IMR-90 (cell line): ENCODE data around the gene FBXL7. TPM values are rescaled to one million over a fixed set of nuclear protein-coding genes. Genes with fewer than 3 reads are reported as not detected.

ENCODE experiments used
- ATAC-seq: fragments of 200-7000 bp; cut with Tn5 transposase; 2 replicates; pipeline ENCODE4 v1.9.1; 2020; ENCODE audit warnings: low read depth, mild to moderate bottlenecking, moderate library complexity
- BruUV-seq: library from RNA; stranded (reverse); fragments of 400-500 nt; replicated peaks from 2 replicates; lab custom pipeline; 2021; lab: Mats Ljungman, UMichigan
- CTCF ChIA-PET: fragments of 300-600 bp; formaldehyde crosslinking; extraction: SDS; loops from one replicate; lab custom pipeline; 2021; ENCODE audit warnings: antibody characterized with exemption; lab: Yijun Ruan, JAX
- POLR2A ChIA-PET: fragments of 300-600 bp; sonication (Branson Sonifier 250); formaldehyde crosslinking; loops from one replicate; lab custom pipeline; 2022; ENCODE audit warnings: antibody characterized with exemption; ENCODE audit not compliant: unreplicated experiment; lab: Charles Lee
- DNase-seq: peaks from one replicate; pipeline ENCODE4 v3.0.0; 2013
- H2AFZ ChIP-seq: replicated peaks from 2 replicates; pipeline ENCODE3; 2013; ENCODE audit warnings: low read length, mild to moderate bottlenecking; ENCODE audit not compliant: poor library complexity
- H2AK5ac ChIP-seq: 2 replicates; pipeline ENCODE4 v1.6.1; 2013; ENCODE audit warnings: low read depth, low read length, inconsistent platforms
- H2AK9ac ChIP-seq: replicated peaks from 2 replicates; pipeline ENCODE3; 2013; ENCODE audit warnings: mild to moderate bottlenecking, low read depth, low read length, moderate library complexity; ENCODE audit not compliant: poor library complexity
- H2BK120ac ChIP-seq: 2 replicates; pipeline ENCODE4 v1.6.1; 2013; ENCODE audit warnings: low read depth, low read length, inconsistent platforms
- H2BK15ac ChIP-seq: 3 replicates; pipeline ENCODE4 v1.6.1; 2013; ENCODE audit warnings: low read depth, low read length, inconsistent platforms
- H2BK20ac ChIP-seq: 2 replicates; pipeline ENCODE4 v1.6.1; 2013; ENCODE audit warnings: low read depth, mild to moderate bottlenecking, inconsistent platforms, low read length, moderate library complexity
- H2BK5ac ChIP-seq: 2 replicates; pipeline ENCODE4 v1.6.1; 2013; ENCODE audit warnings: mild to moderate bottlenecking, low read depth, low read length, inconsistent platforms; ENCODE audit not compliant: poor library complexity, severe bottlenecking
- H3K14ac ChIP-seq: replicated peaks from 2 replicates; pipeline ENCODE4 v1.6.1; 2013; ENCODE audit warnings: low read depth, low read length, inconsistent platforms
- H3K18ac ChIP-seq: 2 replicates; pipeline ENCODE4 v1.6.1; 2013; ENCODE audit warnings: low read depth, low read length, control low read depth
- H3K23ac ChIP-seq: 2 replicates; pipeline ENCODE4 v1.6.1; 2013; ENCODE audit warnings: low read depth, low read length, inconsistent platforms
- H3K27ac ChIP-seq: 2 replicates; pipeline ENCODE4 v1.5.1; 2013; ENCODE audit warnings: mild to moderate bottlenecking, control low read depth, low read length; ENCODE audit not compliant: insufficient read depth
- H3K27me3 ChIP-seq: 2 replicates; pipeline ENCODE4 v1.6.1; 2013; ENCODE audit warnings: low read length; ENCODE audit not compliant: control insufficient read depth, insufficient read depth
- H3K36me3 ChIP-seq: 2 replicates; pipeline ENCODE4 v1.6.1; 2013; ENCODE audit warnings: low read length, mixed read lengths; ENCODE audit not compliant: control insufficient read depth, insufficient read depth
- H3K4ac ChIP-seq: 2 replicates; pipeline ENCODE4 v1.6.1; 2013; ENCODE audit warnings: low read depth, low read length, inconsistent platforms
- H3K4me1 ChIP-seq: 2 replicates; pipeline ENCODE4 v1.6.1; 2013; ENCODE audit warnings: low read length, mixed read lengths; ENCODE audit not compliant: control insufficient read depth, insufficient read depth
- H3K4me2 ChIP-seq: 2 replicates; pipeline ENCODE4 v1.6.1; 2013; ENCODE audit warnings: low read depth, mild to moderate bottlenecking, control low read depth, low read length, moderate library complexity
- H3K4me3 ChIP-seq: 2 replicates; pipeline ENCODE4 v1.5.1; 2013; ENCODE audit warnings: low read depth, mild to moderate bottlenecking, control low read depth, low read length, moderate library complexity; ENCODE audit not compliant: insufficient read depth
- H3K56ac ChIP-seq: 2 replicates; pipeline ENCODE4 v1.6.1; 2013; ENCODE audit warnings: low read length, inconsistent platforms; ENCODE audit not compliant: insufficient read depth; ENCODE audit errors: extremely low read depth
- H3K79me1 ChIP-seq, 2 experiments: 2 replicates each; pipeline ENCODE4 v1.6.1; 2013; ENCODE audit warnings: low read length in 2 of 2, inconsistent platforms in 1 of 2, low read depth in 1 of 2
- H3K9ac ChIP-seq: 2 replicates; pipeline ENCODE4 v1.6.1; 2013; ENCODE audit warnings: low read depth, low read length, control low read depth
- H3K9me1 ChIP-seq: 2 replicates; pipeline ENCODE4 v1.6.1; 2013; ENCODE audit warnings: low read length, inconsistent platforms; ENCODE audit not compliant: insufficient read depth
- H3K9me3 ChIP-seq: 2 replicates; pipeline ENCODE4 v1.6.1; 2013; ENCODE audit warnings: low read length; ENCODE audit not compliant: control insufficient read depth, insufficient read depth
- H4K20me1 ChIP-seq: 2 replicates; pipeline ENCODE4 v1.6.1; 2013; ENCODE audit warnings: low read length, inconsistent platforms; ENCODE audit not compliant: insufficient read depth
- H4K5ac ChIP-seq: 2 replicates; pipeline ENCODE4 v1.6.1; 2013; ENCODE audit warnings: mild to moderate bottlenecking, low read depth, low read length, control low read depth
- H4K8ac ChIP-seq, 2 experiments: 2 replicates each; pipeline ENCODE4 v1.6.1; 2013; ENCODE audit warnings: low read depth in 2 of 2, low read length in 2 of 2, control low read depth in 1 of 2, inconsistent platforms in 1 of 2
- H4K91ac ChIP-seq: 2 replicates; pipeline ENCODE4 v1.6.1; 2013; ENCODE audit warnings: low read depth, low read length, inconsistent platforms; ENCODE audit not compliant: insufficient read depth
- BHLHE40 ChIP-seq: fragments of 150-350 bp; IDR thresholded peaks from 2 replicates; pipeline ENCODE4 v1.6.1; 2016; ENCODE audit warnings: mild to moderate bottlenecking, low read depth, low read length
- CEBPB ChIP-seq: IDR thresholded peaks from 2 replicates; pipeline ENCODE4 v1.6.1; 2012; ENCODE audit warnings: low read depth, low read length, improper control_type of control experiment
- CHD1 ChIP-seq: IDR thresholded peaks from 2 replicates; pipeline ENCODE4 v1.6.1; 2012; ENCODE audit warnings: low read depth, low read length, improper control_type of control experiment
- FOS ChIP-seq: fragments of 150-350 bp; IDR thresholded peaks from 2 replicates; pipeline ENCODE4 v1.6.1; 2016; ENCODE audit warnings: low read depth, low read length
- MAFK ChIP-seq: IDR thresholded peaks from 2 replicates; pipeline ENCODE4 v1.6.1; 2012; ENCODE audit warnings: low read depth, low read length, improper control_type of control experiment
- MAZ ChIP-seq: IDR thresholded peaks from 2 replicates; pipeline ENCODE4 v1.6.1; 2012; ENCODE audit warnings: low read depth, mild to moderate bottlenecking, low read length, improper control_type of control experiment, moderate library complexity, borderline replicate concordance
- MXI1 ChIP-seq: IDR thresholded peaks from 2 replicates; pipeline ENCODE4 v1.6.1; 2012; ENCODE audit warnings: low read depth, mild to moderate bottlenecking, low read length, moderate library complexity, borderline replicate concordance
- NFE2L2 ChIP-seq: fragments of 150-350 bp; IDR thresholded peaks from 2 replicates; pipeline ENCODE4 v1.6.1; 2016; ENCODE audit warnings: low read depth, mild to moderate bottlenecking, low read length
- POLR2A ChIP-seq: IDR thresholded peaks from 2 replicates; pipeline ENCODE4 v1.6.1; 2012; ENCODE audit warnings: mild to moderate bottlenecking, low read depth, low read length
- RAD21 ChIP-seq: IDR thresholded peaks from 2 replicates; pipeline ENCODE4 v1.6.1; 2012; ENCODE audit warnings: low read length, improper control_type of control experiment
- RCOR1 ChIP-seq: IDR thresholded peaks from 2 replicates; pipeline ENCODE4 v1.6.1; 2012; ENCODE audit warnings: mild to moderate bottlenecking, low read length, improper control_type of control experiment; ENCODE audit not compliant: insufficient replicate concordance
- RFX5 ChIP-seq: IDR thresholded peaks from 2 replicates; pipeline ENCODE4 v1.8.0; 2012; ENCODE audit warnings: low read depth, mild to moderate bottlenecking, low read length, moderate library complexity
- SMC3 ChIP-seq: fragments of 150-350 bp; IDR thresholded peaks from 2 replicates; pipeline ENCODE4 v1.6.1; 2016; ENCODE audit warnings: low read depth, mild to moderate bottlenecking, antibody characterized with exemption, low read length, moderate library complexity
- WGBS, 2 experiments: methylation state at CpG; one replicate each; pipeline versions ENCODE4 v1.1.5 to v1.1.7; 2013; ENCODE audit warnings: missing lambda C conversion rate in 2 of 2; ENCODE audit not compliant: insufficient read length in 1 of 2; ENCODE audit errors: extremely low coverage in 2 of 2; 5-methylcytosine and 5-hydroxymethylcytosine counted together
- dilution Hi-C: fragments of 300-500 bp; cut with HindIII; formaldehyde crosslinking; loops from one replicate; pipeline ENCODE4 v1.14.3; 2018; ENCODE audit warnings: low sequenced_read_pairs; ENCODE audit not compliant: unreplicated experiment
- in situ Hi-C: fragments of 300-500 bp; cut with MboI; formaldehyde crosslinking; loops from 3 replicates; pipeline ENCODE4 v1.14.3; 2019; ENCODE audit warnings: low sequenced_read_pairs, inconsistent platforms, mixed read lengths
- intact Hi-C: fragments of 100-400 bp; cut with micrococcal nuclease; formaldehyde crosslinking; loops from 2 replicates; pipeline ENCODE4 v1.10.0; 2022
- polyA plus RNA-seq, 3 experiments: library from polyadenylated mRNA; depleted of rRNA; stranded (reverse); fragments of >200 nt; gene quantifications; 2 replicates each; pipeline ENCODE4 v1.2.3, GENCODE V29; 2012; ENCODE audit warnings: low replicate concordance in 1 of 3
- total RNA-seq: library from RNA; depleted of rRNA; stranded (reverse); fragments of >200 nt; gene quantifications from 2 replicates; pipeline ENCODE4 v1.2.3, GENCODE V29; 2012
- TF ChIP-seq, protein P1 (sequence below): fragments of 150-350 bp; IDR thresholded peaks from 2 replicates; pipeline ENCODE4 v1.6.1; 2016; ENCODE audit warnings: low read depth, mild to moderate bottlenecking, low read length, moderate library complexity, borderline replicate concordance
- TF ChIP-seq, protein P2 (sequence below): fragments of 150-350 bp; IDR thresholded peaks from 2 replicates; pipeline ENCODE4 v1.6.1; 2017; ENCODE audit warnings: mild to moderate bottlenecking, antibody characterized with exemption, low read length, low read depth
- TF ChIP-seq, protein P3 (sequence below): conservative IDR thresholded peaks from 2 replicates; pipeline ENCODE4 v1.5.1; 2012; ENCODE audit warnings: mild to moderate bottlenecking, low read depth, low read length, improper control_type of control experiment

FBXL7 gene
- total and polyA plus RNA-seq, 2 of the 4 experiments (the other 2 are of a cell fraction) = 4.1 to 10.2 TPM

- Histone ChIP-seq H4K91ac (no peak overlapping the region), H2AK9ac (no peak overlapping the region), H3K4me2 (no peak overlapping the region), H3K14ac (no peak overlapping the region), H2BK20ac (no peak overlapping the region), H3K27me3 (no peaks in the 10 kb centered on the region), H3K9ac (no peak overlapping the region), H3K36me3 (no peaks in the 10 kb centered on the region), H2BK120ac (no peak overlapping the region), H2BK5ac (no peak overlapping the region), H3K4me3 (no peak overlapping the region), H3K79me1 (peaks cover 25 to 68% of the 10 kb centered on the region in 2 experiments), H4K8ac (no peak overlapping the region), H3K4me1 (peaks cover 12% of the 10 kb centered on the region), H3K27ac (no peak overlapping the region), H2AFZ (no peak overlapping the region), H3K56ac (no peak overlapping the region), H3K23ac (no peak overlapping the region), H3K9me1 (peaks cover 7% of the 10 kb centered on the region; the same call in 1 of the 2 replicates), H3K18ac (no peak overlapping the region), H4K20me1 (peaks cover 6% of the 10 kb centered on the region; the same call in 1 of the 2 replicates), H3K9me3 (no peaks in the 10 kb centered on the region), H2BK15ac (no peak overlapping the region), H2AK5ac (no peak overlapping the region), H3K4ac (no peak overlapping the region), H4K5ac (no peak overlapping the region)
- CTCF ChIA-PET = interaction anchor here (0.6 kb wide), 1 partner anchor 177 kb away, joined by 3 read pairs; no protein-coding TSS in a partner anchor
- no TSS peak for BruUV-seq
- DNase-seq = no peak
- WGBS, 2 experiments = no CpG with 5 or more reads among the region's 5 CpGs
- POLR2A ChIA-PET = no interaction called here
- dilution Hi-C loops = no loop called here
- intact Hi-C loops = no loop called here
- in situ Hi-C loops = loop anchor here (25.0 kb wide), 1 partner anchor 794 kb away; no protein-coding TSS in a partner anchor
- no peak for ATAC-seq
- TF ChIP-seq NFE2L2 (no peak), RFX5 (no peak), MXI1 (no peak), CHD1 (no peak), RAD21 (no peak), POLR2A (no peak), CEBPB (no peak), RCOR1 (no peak), SMC3 (no peak), MAZ (no peak), MAFK (no peak), FOS (no peak), BHLHE40 (no peak)
- TF ChIP-seq, protein P1, sequence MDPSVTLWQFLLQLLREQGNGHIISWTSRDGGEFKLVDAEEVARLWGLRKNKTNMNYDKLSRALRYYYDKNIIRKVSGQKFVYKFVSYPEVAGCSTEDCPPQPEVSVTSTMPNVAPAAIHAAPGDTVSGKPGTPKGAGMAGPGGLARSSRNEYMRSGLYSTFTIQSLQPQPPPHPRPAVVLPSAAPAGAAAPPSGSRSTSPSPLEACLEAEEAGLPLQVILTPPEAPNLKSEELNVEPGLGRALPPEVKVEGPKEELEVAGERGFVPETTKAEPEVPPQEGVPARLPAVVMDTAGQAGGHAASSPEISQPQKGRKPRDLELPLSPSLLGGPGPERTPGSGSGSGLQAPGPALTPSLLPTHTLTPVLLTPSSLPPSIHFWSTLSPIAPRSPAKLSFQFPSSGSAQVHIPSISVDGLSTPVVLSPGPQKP = no peak
- TF ChIP-seq, protein P2, sequence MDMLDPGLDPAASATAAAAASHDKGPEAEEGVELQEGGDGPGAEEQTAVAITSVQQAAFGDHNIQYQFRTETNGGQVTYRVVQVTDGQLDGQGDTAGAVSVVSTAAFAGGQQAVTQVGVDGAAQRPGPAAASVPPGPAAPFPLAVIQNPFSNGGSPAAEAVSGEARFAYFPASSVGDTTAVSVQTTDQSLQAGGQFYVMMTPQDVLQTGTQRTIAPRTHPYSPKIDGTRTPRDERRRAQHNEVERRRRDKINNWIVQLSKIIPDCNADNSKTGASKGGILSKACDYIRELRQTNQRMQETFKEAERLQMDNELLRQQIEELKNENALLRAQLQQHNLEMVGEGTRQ = no peak
- TF ChIP-seq, protein P3, sequence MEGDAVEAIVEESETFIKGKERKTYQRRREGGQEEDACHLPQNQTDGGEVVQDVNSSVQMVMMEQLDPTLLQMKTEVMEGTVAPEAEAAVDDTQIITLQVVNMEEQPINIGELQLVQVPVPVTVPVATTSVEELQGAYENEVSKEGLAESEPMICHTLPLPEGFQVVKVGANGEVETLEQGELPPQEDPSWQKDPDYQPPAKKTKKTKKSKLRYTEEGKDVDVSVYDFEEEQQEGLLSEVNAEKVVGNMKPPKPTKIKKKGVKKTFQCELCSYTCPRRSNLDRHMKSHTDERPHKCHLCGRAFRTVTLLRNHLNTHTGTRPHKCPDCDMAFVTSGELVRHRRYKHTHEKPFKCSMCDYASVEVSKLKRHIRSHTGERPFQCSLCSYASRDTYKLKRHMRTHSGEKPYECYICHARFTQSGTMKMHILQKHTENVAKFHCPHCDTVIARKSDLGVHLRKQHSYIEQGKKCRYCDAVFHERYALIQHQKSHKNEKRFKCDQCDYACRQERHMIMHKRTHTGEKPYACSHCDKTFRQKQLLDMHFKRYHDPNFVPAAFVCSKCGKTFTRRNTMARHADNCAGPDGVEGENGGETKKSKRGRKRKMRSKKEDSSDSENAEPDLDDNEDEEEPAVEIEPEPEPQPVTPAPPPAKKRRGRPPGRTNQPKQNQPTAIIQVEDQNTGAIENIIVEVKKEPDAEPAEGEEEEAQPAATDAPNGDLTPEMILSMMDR = no peak
Observed at GRCh38 chr5:15506146-15506545, 6.2 kb downstream of the FBXL7 start.
